ENCODE measurements around the gene PRKAA1.
"Not testable (repeated sequence)": the region's sequence is repeated elsewhere in the genome, so short reads cannot be mapped to it uniquely, and the experiment has no call there.

PRKAA1 gene

DNA sequence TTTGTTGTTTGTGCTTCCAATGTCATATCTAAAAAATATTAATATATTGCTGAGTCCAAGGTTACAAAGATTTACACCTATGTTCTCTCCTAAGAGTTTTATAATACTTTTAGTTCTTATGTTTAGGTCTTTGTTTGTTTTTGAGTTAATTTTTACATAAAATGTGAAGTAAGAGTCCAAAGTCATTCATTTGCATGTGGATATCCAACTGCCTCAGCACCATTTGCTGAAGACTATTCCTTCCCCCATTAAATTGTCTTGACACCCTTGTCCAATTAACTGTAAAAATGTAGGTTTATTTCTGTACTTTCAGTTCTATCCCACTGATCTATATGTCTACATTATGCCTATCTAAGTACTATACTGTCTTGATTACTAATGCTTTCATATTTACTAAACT is 78.1 kb downstream of the PRKAA1 start:
- DNase-seq: no peak

DNA sequence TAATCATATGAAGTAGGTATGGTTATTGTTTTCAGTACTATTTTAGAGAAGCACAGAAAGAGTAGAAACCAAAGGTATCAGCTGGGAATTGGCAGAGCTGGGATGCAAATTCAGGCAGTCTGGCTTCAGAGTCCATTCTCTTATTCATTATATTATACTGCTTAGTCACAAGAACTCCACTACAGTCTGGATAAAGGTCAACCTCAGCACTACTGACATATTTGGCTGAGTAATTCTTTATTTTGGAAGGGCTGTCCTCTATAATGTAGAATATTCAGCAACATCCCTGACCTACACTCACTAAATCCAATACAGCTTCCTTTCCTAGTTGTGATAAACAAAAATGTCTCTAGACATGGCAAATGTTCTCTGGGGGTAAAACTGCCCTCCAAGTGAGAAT is 80.9 kb downstream of the PRKAA1 start:
- no peak for DNase-seq

GRCh38 chr5:40716590-40716989 is 81.6 kb downstream of the PRKAA1 start:
- DNase-seq: no peak

GRCh38 chr5:40716000-40716399 is 82.2 kb downstream of the PRKAA1 start:
- no peak for DNase-seq

- no peak for DNase-seq
Observed at GRCh38 chr5:40714001-40714400, 84.2 kb downstream of the PRKAA1 start.

GRCh38 chr5:40710575-40710974 is 87.6 kb downstream of the PRKAA1 start:
- DNase-seq: not testable (repeated sequence)

All from SHP77 treated with DMSO at 0.1 percent for 48 hours (cell line).